Neural progenitor cell (in vitro differentiated cells): ENCODE measurements around the gene CGB2. TPM values are rescaled to one million over a fixed set of nuclear protein-coding genes. Genes with fewer than 3 reads are reported as not detected.
"Not testable (repeated sequence)": the region's sequence is repeated elsewhere in the genome, so short reads cannot be mapped to it uniquely, and the experiment has no call there.

ENCODE experiments used
- DNase-seq: peaks from one replicate; pipeline ENCODE4 v3.0.0-alpha.2; 2016; ENCODE audit warnings: low spot score
- H2AFZ ChIP-seq: fragments of 200-600 bp; sonication (generic); replicated peaks from 2 replicates; pipeline ENCODE4 v1.6.1; 2016; ENCODE audit warnings: antibody characterized with exemption
- H3F3A ChIP-seq: fragments of 200-600 bp; sonication (generic); 2 replicates; pipeline ENCODE4 v1.6.1; 2016; ENCODE audit warnings: antibody characterized with exemption, low read depth
- H3K27ac ChIP-seq: fragments of 200-600 bp; sonication (generic); 2 replicates; pipeline ENCODE4 v1.5.1; 2016; ENCODE audit warnings: mild to moderate bottlenecking
- H3K27me3 ChIP-seq: fragments of 200-600 bp; sonication (generic); 2 replicates; pipeline ENCODE4 v1.6.1; 2016; ENCODE audit warnings: mild to moderate bottlenecking, moderate library complexity
- H3K36me3 ChIP-seq: fragments of 200-600 bp; sonication (generic); 2 replicates; pipeline ENCODE4 v1.5.1; 2016
- H3K4me1 ChIP-seq: fragments of 200-600 bp; sonication (generic); 2 replicates; pipeline ENCODE4 v1.6.1; 2016; ENCODE audit warnings: mixed run types
- H3K4me2 ChIP-seq: fragments of 200-600 bp; sonication (generic); 2 replicates; pipeline ENCODE4 v1.6.1; 2016
- H3K4me3 ChIP-seq: fragments of 200-600 bp; sonication (generic); 2 replicates; pipeline ENCODE4 v1.5.1; 2016
- H3K79me2 ChIP-seq: fragments of 200-600 bp; sonication (generic); 2 replicates; pipeline ENCODE4 v1.6.1; 2016; ENCODE audit warnings: low read depth
- H3K9ac ChIP-seq: fragments of 200-600 bp; sonication (generic); 2 replicates; pipeline ENCODE4 v1.6.1; 2016
- H3K9me3 ChIP-seq: fragments of 200-600 bp; sonication (generic); 2 replicates; pipeline ENCODE4 v1.5.1; 2016; ENCODE audit warnings: low read depth
- H4K20me1 ChIP-seq: fragments of 200-600 bp; sonication (generic); 2 replicates; pipeline ENCODE4 v1.6.1; 2016; ENCODE audit warnings: low read depth
- H3K27ac Mint-ChIP-seq: 3 replicates; pipeline ENCODE4 v1.8.0; 2021; ENCODE audit warnings: mixed read lengths
- H3K27me3 Mint-ChIP-seq: 2 replicates; pipeline ENCODE4 v1.8.0; 2022; ENCODE audit warnings: low read depth, mild to moderate bottlenecking, inconsistent platforms, moderate library complexity, mixed read lengths; ENCODE audit not compliant: insufficient read depth
- H3K36me3 Mint-ChIP-seq: 3 replicates; pipeline ENCODE4 v1.8.0; 2021; ENCODE audit warnings: mixed read lengths
- H3K4me1 Mint-ChIP-seq: 3 replicates; pipeline ENCODE4 v1.8.0; 2021; ENCODE audit warnings: mixed read lengths
- H3K4me3 Mint-ChIP-seq: 3 replicates; pipeline ENCODE4 v1.8.0; 2021; ENCODE audit warnings: mild to moderate bottlenecking, moderate library complexity, mixed read lengths
- H3K9me3 Mint-ChIP-seq: 3 replicates; pipeline ENCODE4 v1.8.0; 2020; ENCODE audit warnings: mixed read lengths
- EZH2 ChIP-seq: fragments of 200-600 bp; sonication (generic); IDR thresholded peaks from 2 replicates; pipeline ENCODE4 v1.6.1; 2017; ENCODE audit warnings: antibody characterized with exemption, mild to moderate bottlenecking, moderate library complexity
- EZH2phosphoT487 ChIP-seq: fragments of 200-600 bp; sonication (generic); IDR thresholded peaks from 2 replicates; pipeline ENCODE4 v1.6.1; 2017; ENCODE audit warnings: antibody characterized with exemption
- total RNA-seq: library from RNA; depleted of rRNA; stranded (reverse); fragments of >200 nt; gene quantifications from 2 replicates; pipeline ENCODE4 v1.2.3, GENCODE V29; 2015; ENCODE audit warnings: low replicate concordance
- TF ChIP-seq, protein P1 (sequence below): fragments of 200-600 bp; sonication (generic); IDR thresholded peaks from 2 replicates; pipeline ENCODE4 v1.5.1; 2017; ENCODE audit warnings: antibody characterized with exemption, mild to moderate bottlenecking

Gene CGB2
- total RNA-seq, 1 donor from 2014 or later, result not detected

DNA sequence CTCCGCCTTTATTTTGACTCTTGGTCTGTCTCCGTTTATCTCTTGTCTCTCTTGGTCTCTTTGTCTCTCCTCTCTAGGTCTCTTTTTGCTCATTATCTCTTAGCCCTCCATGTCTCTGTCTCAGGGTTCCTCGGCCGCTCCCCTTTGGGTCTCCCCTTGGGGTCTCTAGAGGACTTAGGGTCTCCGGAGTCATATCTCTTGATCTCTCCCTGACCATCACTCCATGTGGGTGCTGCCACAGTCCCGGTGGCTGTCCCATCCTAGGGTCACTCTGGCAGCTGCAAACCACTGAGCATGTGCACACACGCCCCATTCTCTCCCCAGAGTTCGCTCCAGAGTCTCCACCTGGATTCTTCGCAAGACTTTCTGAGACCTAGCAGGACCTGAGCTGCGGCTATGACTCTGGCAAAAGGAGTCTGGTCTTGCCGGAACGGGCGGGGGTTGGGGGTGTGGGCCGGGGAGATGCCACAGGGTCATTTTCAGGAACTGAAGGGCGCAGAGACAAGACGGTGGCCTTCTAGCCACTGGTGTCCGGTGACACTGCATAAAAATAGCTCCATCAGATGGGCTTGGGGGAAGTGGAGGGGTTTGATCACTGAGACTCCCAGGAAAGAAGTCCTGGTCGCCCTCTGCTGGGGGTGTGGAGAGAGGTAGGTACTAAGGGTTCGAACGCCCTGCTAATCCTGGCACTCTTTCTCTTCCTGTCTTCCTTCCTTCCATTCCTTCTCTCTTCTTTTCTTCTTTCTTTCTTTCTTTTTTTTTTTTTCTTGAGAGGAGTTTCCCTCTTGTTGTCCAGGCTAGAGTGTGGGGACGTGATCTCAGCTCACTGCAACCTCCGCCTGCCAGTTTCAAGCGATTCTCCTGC lies 42.1 kb downstream of the CGB2 start:
- no peak for TF ChIP-seq EZH2
- TF ChIP-seq, protein P1, sequence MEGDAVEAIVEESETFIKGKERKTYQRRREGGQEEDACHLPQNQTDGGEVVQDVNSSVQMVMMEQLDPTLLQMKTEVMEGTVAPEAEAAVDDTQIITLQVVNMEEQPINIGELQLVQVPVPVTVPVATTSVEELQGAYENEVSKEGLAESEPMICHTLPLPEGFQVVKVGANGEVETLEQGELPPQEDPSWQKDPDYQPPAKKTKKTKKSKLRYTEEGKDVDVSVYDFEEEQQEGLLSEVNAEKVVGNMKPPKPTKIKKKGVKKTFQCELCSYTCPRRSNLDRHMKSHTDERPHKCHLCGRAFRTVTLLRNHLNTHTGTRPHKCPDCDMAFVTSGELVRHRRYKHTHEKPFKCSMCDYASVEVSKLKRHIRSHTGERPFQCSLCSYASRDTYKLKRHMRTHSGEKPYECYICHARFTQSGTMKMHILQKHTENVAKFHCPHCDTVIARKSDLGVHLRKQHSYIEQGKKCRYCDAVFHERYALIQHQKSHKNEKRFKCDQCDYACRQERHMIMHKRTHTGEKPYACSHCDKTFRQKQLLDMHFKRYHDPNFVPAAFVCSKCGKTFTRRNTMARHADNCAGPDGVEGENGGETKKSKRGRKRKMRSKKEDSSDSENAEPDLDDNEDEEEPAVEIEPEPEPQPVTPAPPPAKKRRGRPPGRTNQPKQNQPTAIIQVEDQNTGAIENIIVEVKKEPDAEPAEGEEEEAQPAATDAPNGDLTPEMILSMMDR, result peak; percentile 42
- TF ChIP-seq EZH2phosphoT487, result peak; percentile 21
- peaks cover 64% of the 10 kb centered on the region for H3K27me3 ChIP-seq
- H3K36me3 ChIP-seq, result no peaks in the 10 kb centered on the region
- DNase-seq, result peak; percentile 60
- no peak overlapping the region for H3K27ac Mint-ChIP-seq
- H3K79me2 ChIP-seq, result no peaks in the 10 kb centered on the region
- H3K27ac ChIP-seq, result no peak overlapping the region
- H3K36me3 Mint-ChIP-seq, result peaks cover 9% of the 10 kb centered on the region
- no peak overlapping the region for H3K4me2 ChIP-seq
- H3K27me3 Mint-ChIP-seq, result peaks cover 63% of the 10 kb centered on the region
- H3K4me3 ChIP-seq, result no peak overlapping the region
- H3K4me1 ChIP-seq, result no peaks in the 10 kb centered on the region
- H3K9ac ChIP-seq, result no peak overlapping the region
- peaks cover 2% of the 10 kb centered on the region for H3K4me1 Mint-ChIP-seq
- peaks cover 16% of the 10 kb centered on the region for H3F3A ChIP-seq
- peaks cover 17% of the 10 kb centered on the region for H3K9me3 Mint-ChIP-seq
- H2AFZ ChIP-seq, result no peak overlapping the region
- no peaks in the 10 kb centered on the region for H3K9me3 ChIP-seq
- H4K20me1 ChIP-seq, result peaks cover 14% of the 10 kb centered on the region
- H3K4me3 Mint-ChIP-seq, result peak overlapping the region; percentile 14

DNA sequence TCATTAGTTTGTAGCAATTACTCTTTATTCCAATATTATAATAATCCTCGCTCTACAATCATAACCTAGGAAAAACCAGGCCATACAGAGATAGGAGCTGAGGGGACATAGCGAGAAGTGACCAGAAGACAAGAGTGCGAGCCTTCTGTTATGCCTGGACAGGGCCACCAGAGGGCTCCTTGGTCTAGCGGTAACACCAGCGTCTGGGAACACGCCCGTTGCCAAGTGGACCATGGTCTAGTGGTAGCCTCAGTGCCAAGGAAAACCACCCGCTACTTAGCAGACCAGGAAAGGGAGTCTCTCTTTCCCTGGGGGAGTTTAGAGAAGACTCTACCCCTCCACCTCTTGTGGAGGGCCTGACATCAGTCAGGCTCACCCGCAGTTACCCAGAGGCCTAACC lies 43.2 kb downstream of the CGB2 start:
- H3K27me3 Mint-ChIP-seq, result peaks cover 54% of the 10 kb centered on the region
- not testable (repeated sequence) for H3K27ac ChIP-seq, H3K9me3 ChIP-seq, H3K9me3 Mint-ChIP-seq, H3K36me3 Mint-ChIP-seq, H2AFZ ChIP-seq, H3K9ac ChIP-seq, H3K36me3 ChIP-seq, H3K4me2 ChIP-seq, H3K27ac Mint-ChIP-seq, H3K4me1 Mint-ChIP-seq, H3K4me1 ChIP-seq, H3K4me3 ChIP-seq, H3K4me3 Mint-ChIP-seq, H3K79me2 ChIP-seq
- Histone ChIP-seq H3K27me3 (peaks cover 55% of the 10 kb centered on the region), H3F3A (peaks cover 16% of the 10 kb centered on the region), H4K20me1 (peaks cover 14% of the 10 kb centered on the region)
- peak; percentile 65 for DNase-seq
- TF ChIP-seq, protein P1, result peak; percentile 64

DNA sequence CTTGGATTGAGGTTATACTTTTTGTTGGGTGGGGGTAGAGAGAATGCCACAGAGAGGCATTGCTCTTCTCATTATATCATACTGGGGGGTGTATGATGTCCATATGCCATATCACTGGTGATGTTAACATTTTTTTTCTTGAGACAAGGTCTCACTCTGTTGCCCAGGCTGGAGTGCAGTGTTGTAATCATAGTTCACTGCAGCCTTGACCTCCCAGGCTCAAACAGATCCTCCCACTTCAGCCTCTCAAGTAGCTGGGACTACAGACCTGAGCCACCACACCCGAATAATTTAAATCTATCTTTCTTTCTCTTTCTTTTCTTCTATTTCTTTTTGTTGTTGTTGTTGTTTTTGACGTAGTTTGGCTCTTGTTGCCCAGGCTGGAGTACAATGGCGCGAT lies 48.7 kb downstream of the CGB2 start:
- H3K4me3 Mint-ChIP-seq, result peak overlapping the region; percentile 5
- Histone ChIP-seq H3K27me3 (peaks cover 20% of the 10 kb centered on the region), H4K20me1 (peaks cover under 1% of the 10 kb centered on the region), H3K4me3 (no peak overlapping the region), H3F3A (peaks cover 5% of the 10 kb centered on the region), H3K9ac (no peak overlapping the region), H3K4me2 (no peak overlapping the region), H3K36me3 (no peaks in the 10 kb centered on the region), H3K27ac (no peak overlapping the region), H3K79me2 (peaks cover 1% of the 10 kb centered on the region), H3K9me3 (no peaks in the 10 kb centered on the region), H2AFZ (no peak overlapping the region), H3K4me1 (no peaks in the 10 kb centered on the region)
- no peaks in the 10 kb centered on the region for H3K9me3 Mint-ChIP-seq
- H3K4me1 Mint-ChIP-seq, result peaks cover 4% of the 10 kb centered on the region
- DNase-seq, result no peak
- no peak for TF ChIP-seq EZH2phosphoT487
- no peak for TF ChIP-seq EZH2
- TF ChIP-seq, protein P1, result no peak
- no peaks in the 10 kb centered on the region for H3K36me3 Mint-ChIP-seq
- H3K27ac Mint-ChIP-seq, result no peak overlapping the region
- peaks cover 11% of the 10 kb centered on the region for H3K27me3 Mint-ChIP-seq
